ENCODE results near the gene WASHC2A. TPM values are rescaled to one million over a fixed set of nuclear protein-coding genes. Genes with fewer than 3 reads are reported as not detected.
"Not testable (repeated sequence)": the region's sequence is repeated elsewhere in the genome, so short reads cannot be mapped to it uniquely, and the experiment has no call there.

Gene WASHC2A
- total RNA-seq, 1 donor from 2014 or later, result 56.3 TPM

GRCh38 chr10:50027195-50027594 lies 40.6 kb upstream of the WASHC2A start:
- no peak overlapping the region for H3K4me3 Mint-ChIP-seq (ENCODE audit: unreplicated experiment)
- no peaks in the 10 kb centered on the region for H3K9me3 Mint-ChIP-seq (ENCODE audit: low read depth)

DNA sequence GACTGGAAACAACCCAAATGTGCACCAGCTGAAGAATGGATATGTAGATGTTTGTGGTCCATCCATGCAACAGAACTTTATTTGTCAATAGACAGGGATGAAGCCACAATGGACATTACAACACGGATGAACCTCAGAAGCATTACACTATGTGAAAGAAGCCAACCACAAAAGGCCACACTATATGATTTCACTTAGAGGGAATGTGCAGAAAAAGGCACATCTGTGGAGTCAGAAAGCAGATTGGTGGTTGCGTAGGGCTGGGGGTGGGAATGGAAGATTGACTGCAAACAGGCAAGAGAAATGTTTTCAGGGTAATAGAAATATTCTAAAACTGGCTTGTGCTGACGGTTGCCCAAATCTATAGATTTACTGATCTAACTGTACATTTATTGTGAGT lies 34.3 kb upstream of the WASHC2A start:
- TF ChIP-seq, protein P1, sequence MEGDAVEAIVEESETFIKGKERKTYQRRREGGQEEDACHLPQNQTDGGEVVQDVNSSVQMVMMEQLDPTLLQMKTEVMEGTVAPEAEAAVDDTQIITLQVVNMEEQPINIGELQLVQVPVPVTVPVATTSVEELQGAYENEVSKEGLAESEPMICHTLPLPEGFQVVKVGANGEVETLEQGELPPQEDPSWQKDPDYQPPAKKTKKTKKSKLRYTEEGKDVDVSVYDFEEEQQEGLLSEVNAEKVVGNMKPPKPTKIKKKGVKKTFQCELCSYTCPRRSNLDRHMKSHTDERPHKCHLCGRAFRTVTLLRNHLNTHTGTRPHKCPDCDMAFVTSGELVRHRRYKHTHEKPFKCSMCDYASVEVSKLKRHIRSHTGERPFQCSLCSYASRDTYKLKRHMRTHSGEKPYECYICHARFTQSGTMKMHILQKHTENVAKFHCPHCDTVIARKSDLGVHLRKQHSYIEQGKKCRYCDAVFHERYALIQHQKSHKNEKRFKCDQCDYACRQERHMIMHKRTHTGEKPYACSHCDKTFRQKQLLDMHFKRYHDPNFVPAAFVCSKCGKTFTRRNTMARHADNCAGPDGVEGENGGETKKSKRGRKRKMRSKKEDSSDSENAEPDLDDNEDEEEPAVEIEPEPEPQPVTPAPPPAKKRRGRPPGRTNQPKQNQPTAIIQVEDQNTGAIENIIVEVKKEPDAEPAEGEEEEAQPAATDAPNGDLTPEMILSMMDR (IDR thresholded peaks at IDR 0.05), result no peak
- no peak for DNase-seq (ENCODE audit: low spot score)
- no peak overlapping the region for H3K27ac Mint-ChIP-seq (ENCODE audit: unreplicated experiment)
- H3K4me3 Mint-ChIP-seq (ENCODE audit: unreplicated experiment), result no peak overlapping the region
- H3K9me3 Mint-ChIP-seq (ENCODE audit: low read depth), result no peaks in the 10 kb centered on the region
- no peaks in the 10 kb centered on the region for H3K4me1 Mint-ChIP-seq (ENCODE audit: low read depth)
- no peaks in the 10 kb centered on the region for H3K36me3 Mint-ChIP-seq (ENCODE audit: low read depth)
- peaks cover 22% of the 10 kb centered on the region for H3K27me3 Mint-ChIP-seq (ENCODE audit: low read depth)

More at GRCh38 chr10:50027195-50027594, 40.6 kb upstream of the WASHC2A start:
- H3K27ac Mint-ChIP-seq (ENCODE audit: unreplicated experiment), result no peak overlapping the region
- TF ChIP-seq, protein P1 (IDR thresholded peaks at IDR 0.05), result no peak
- no peak for DNase-seq (ENCODE audit: low spot score)
- no peaks in the 10 kb centered on the region for H3K36me3 Mint-ChIP-seq (ENCODE audit: low read depth)
- H3K4me1 Mint-ChIP-seq (ENCODE audit: low read depth), result no peaks in the 10 kb centered on the region
- H3K27me3 Mint-ChIP-seq (ENCODE audit: low read depth), result peaks cover 8% of the 10 kb centered on the region

- H3K27ac Mint-ChIP-seq (ENCODE audit: unreplicated experiment), result not testable (repeated sequence)
These were observed 32.4 kb upstream of the WASHC2A start for GRCh38 chr10:50035337-50035736.

DNA sequence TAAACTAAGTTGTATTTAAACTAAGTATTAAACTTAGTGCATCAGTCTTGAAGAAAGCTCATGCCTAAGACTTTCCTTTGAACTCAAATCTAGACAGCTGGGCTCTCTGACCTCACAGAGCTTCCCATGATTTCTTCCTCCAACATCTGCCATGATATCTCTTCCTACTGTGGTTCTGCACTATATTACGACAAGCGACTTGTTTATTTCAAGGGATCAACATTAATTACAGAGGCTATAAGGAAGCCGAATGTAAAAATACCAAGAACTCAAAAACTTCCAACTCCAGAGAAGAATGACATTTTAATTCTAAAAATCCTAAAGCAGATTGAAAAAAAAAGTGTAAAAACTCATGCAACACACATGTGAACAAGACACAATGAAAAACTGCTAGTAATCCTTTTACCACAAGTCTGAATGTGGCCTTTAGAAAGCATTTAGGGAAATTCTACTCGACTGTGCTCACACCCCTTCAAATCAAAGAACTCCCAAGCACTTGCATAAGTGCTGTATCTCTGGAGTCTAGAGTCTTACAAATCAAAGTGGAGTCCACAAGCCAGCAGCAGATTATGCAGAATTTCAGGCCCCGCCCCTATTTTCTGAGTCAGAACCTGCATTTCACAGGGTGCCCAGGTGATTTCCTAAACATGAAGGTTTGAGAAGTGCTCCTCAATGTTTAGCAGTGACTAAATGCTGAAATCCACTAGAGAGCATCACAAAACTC lies 22.7 kb upstream of the WASHC2A start:
- no peak overlapping the region for H3K4me3 Mint-ChIP-seq (ENCODE audit: unreplicated experiment)
- H3K4me1 Mint-ChIP-seq (ENCODE audit: low read depth), result no peaks in the 10 kb centered on the region
- peaks cover 3% of the 10 kb centered on the region for H3K36me3 Mint-ChIP-seq (ENCODE audit: low read depth)
- H3K9me3 Mint-ChIP-seq (ENCODE audit: low read depth), result no peaks in the 10 kb centered on the region
- no peak overlapping the region for H3K27ac Mint-ChIP-seq (ENCODE audit: unreplicated experiment)
- TF ChIP-seq, protein P1 (IDR thresholded peaks at IDR 0.05), result no peak
- H3K27me3 Mint-ChIP-seq (ENCODE audit: low read depth), result peaks cover 10% of the 10 kb centered on the region
- no peak for DNase-seq (ENCODE audit: low spot score)

More at GRCh38 chr10:50035337-50035736, 32.4 kb upstream of the WASHC2A start:
- not testable (repeated sequence) for H3K36me3 Mint-ChIP-seq (ENCODE audit: low read depth); H3K4me1 Mint-ChIP-seq (ENCODE audit: low read depth); H3K4me3 Mint-ChIP-seq (ENCODE audit: unreplicated experiment); DNase-seq (ENCODE audit: low spot score); H3K9me3 Mint-ChIP-seq (ENCODE audit: low read depth)
- H3K27me3 Mint-ChIP-seq (ENCODE audit: low read depth), result peaks cover 30% of the 10 kb centered on the region

DNA sequence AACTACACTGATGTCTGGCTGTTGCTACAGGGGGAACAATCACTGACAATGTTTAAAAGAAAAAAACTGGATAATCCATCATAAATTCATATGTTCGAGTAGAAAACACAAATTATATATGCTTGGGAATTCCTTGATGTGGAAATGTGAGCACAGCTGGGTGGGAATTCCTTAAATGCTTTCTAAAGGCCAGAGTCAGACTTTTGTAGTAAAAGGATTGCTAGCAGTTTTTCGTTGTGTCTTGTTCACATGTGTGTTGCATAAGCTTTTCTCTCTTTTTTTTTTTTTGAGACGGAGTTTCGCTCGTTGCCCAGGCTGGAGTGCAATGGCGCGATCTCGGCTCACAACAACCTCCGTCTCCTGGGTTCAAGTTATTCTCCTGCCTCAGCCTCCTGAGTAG lies 21.3 kb upstream of the WASHC2A start:
- H3K36me3 Mint-ChIP-seq (ENCODE audit: low read depth); H3K9me3 Mint-ChIP-seq (ENCODE audit: low read depth); DNase-seq (ENCODE audit: low spot score); H3K4me1 Mint-ChIP-seq (ENCODE audit: low read depth); H3K27ac Mint-ChIP-seq (ENCODE audit: unreplicated experiment); H3K4me3 Mint-ChIP-seq (ENCODE audit: unreplicated experiment); H3K27me3 Mint-ChIP-seq (ENCODE audit: low read depth): not testable (repeated sequence)

DNA sequence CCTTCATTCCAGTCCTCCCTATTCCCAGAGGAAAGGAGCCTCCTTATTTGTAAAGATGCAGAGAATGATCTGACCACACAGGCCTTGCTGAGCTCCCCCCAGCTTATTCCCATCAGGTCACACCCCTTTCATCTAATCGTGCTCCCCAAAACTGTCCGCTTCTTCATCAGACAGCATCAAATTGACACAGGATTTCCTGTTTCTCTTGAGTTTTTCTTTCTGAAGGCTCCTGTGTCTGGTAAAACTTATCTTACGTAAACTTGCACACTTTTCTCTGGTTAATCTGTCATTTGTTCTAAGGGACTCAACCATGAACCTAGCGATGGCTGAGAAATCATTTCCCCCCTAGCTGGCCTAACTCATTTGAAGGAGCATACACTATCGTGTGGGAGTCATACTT lies 20.2 kb upstream of the WASHC2A start:
- H3K9me3 Mint-ChIP-seq (ENCODE audit: low read depth); H3K27ac Mint-ChIP-seq (ENCODE audit: unreplicated experiment); H3K36me3 Mint-ChIP-seq (ENCODE audit: low read depth); DNase-seq (ENCODE audit: low spot score); H3K27me3 Mint-ChIP-seq (ENCODE audit: low read depth); H3K4me3 Mint-ChIP-seq (ENCODE audit: unreplicated experiment); H3K4me1 Mint-ChIP-seq (ENCODE audit: low read depth): not testable (repeated sequence)

DNA sequence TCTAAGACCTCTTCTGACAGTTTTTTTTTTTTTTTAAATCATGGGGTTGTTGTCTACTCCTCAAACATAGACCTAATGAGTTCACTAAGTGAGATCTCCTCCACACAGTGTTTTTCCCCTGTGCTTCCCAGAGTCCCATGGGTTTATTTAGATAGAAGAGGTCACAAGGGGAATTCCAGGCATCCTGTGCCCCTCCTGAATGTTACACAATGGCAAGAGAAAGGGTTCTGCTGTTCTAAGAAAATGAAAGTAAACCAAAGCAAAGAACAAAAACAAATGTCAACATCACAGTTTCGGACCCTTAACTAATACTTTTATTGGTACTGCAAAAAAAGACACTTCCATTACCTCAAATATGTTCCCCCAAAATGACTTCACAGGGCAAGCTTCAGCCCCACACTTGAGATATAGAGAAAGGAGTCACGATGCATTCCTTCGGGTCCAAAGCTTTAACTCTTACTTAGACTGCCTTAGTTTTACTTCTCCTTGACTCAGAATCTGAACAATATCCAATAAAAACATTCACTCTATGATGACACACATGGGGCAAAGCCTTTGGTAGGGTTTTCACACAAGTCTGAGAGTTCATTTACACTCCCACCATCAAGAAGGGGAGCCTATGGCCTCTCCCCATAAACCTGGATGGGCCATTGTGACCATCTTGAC lies 15.6 kb upstream of the WASHC2A start:
- H3K4me3 Mint-ChIP-seq (ENCODE audit: unreplicated experiment); H3K27me3 Mint-ChIP-seq (ENCODE audit: low read depth); H3K36me3 Mint-ChIP-seq (ENCODE audit: low read depth); H3K27ac Mint-ChIP-seq (ENCODE audit: unreplicated experiment); H3K4me1 Mint-ChIP-seq (ENCODE audit: low read depth); DNase-seq (ENCODE audit: low spot score); H3K9me3 Mint-ChIP-seq (ENCODE audit: low read depth): not testable (repeated sequence)

DNA sequence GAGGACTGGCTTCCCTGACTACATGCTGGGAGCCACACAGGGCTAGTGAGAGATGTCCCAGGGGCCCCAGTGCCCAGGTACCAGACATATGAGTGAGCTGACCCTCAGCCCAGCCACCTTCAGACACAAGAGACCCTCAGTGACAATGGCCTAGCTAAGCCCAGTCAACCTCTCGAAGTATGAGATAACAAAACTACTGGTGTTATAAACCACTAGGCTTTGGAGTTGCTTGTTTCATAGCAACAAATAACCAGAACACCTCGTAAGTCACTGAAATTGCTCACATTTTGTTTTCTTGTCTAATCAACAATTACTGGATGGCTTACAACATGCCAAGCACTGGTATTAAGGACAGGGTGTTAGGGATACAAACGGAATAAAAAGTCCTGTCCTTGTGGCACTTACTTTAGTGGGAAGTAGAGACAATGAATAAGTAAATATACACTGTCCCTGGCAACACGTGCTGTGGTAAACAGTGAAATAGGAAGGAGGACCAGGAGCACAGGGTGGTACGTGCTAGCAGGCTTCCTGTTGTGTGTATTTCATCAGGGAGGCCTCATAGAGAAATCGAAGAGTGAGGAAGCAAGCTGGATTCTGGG lies 14.9 kb upstream of the WASHC2A start:
- not testable (repeated sequence) for H3K4me3 Mint-ChIP-seq (ENCODE audit: unreplicated experiment); DNase-seq (ENCODE audit: low spot score); H3K9me3 Mint-ChIP-seq (ENCODE audit: low read depth); H3K27me3 Mint-ChIP-seq (ENCODE audit: low read depth); H3K27ac Mint-ChIP-seq (ENCODE audit: unreplicated experiment); H3K4me1 Mint-ChIP-seq (ENCODE audit: low read depth); H3K36me3 Mint-ChIP-seq (ENCODE audit: low read depth)

- H3K36me3 Mint-ChIP-seq (ENCODE audit: low read depth); DNase-seq (ENCODE audit: low spot score); H3K27ac Mint-ChIP-seq (ENCODE audit: unreplicated experiment); H3K9me3 Mint-ChIP-seq (ENCODE audit: low read depth); H3K4me3 Mint-ChIP-seq (ENCODE audit: unreplicated experiment); H3K4me1 Mint-ChIP-seq (ENCODE audit: low read depth): not testable (repeated sequence)
- H3K27me3 Mint-ChIP-seq (ENCODE audit: low read depth), result peaks cover 17% of the 10 kb centered on the region
These were observed 12.1 kb upstream of the WASHC2A start for GRCh38 chr10:50055494-50056292.
